Uterus (tissue), 4 donors: ENCODE measurements around the gene RIPOR1. TPM values are rescaled to one million over a fixed set of nuclear protein-coding genes. Genes with fewer than 3 reads are reported as not detected.

ENCODE experiments used
- DNase-seq, 2 donors: peaks; one replicate each; pipeline ENCODE4 v3.0.0-alpha.2; 2019 to 2020
- H3K27ac ChIP-seq, 2 donors: fragments of 200-600 bp; sonication (generic); 1 replicate in 1 of 2; 2 replicates in 1 of 2; pipeline ENCODE4 v1.5.1; 2016 to 2018
- H3K27me3 ChIP-seq, 2 donors: fragments of 200-600 bp; sonication (generic); one replicate each; pipeline ENCODE4 v1.5.1; 2018 to 2019; ENCODE audit warnings: control low read depth in 1 of 2
- H3K36me3 ChIP-seq, 2 donors: fragments of 200-600 bp; sonication (generic); one replicate each; pipeline ENCODE4 v1.5.1; 2019; ENCODE audit warnings: control low read depth in 1 of 2
- H3K4me1 ChIP-seq, 2 donors: fragments of 200-600 bp; sonication (generic); one replicate each; pipeline ENCODE4 v1.5.1; 2018 to 2019; ENCODE audit warnings: control low read depth in 1 of 2
- H3K4me3 ChIP-seq, 2 donors: fragments of 200-600 bp; sonication (generic); 1 replicate in 1 of 2; 2 replicates in 1 of 2; pipeline ENCODE4 v1.5.1; 2018 to 2019; ENCODE audit warnings: mild to moderate bottlenecking in 1 of 2
- H3K9me3 ChIP-seq, 2 donors: fragments of 200-600 bp; sonication (generic); one replicate each; pipeline ENCODE4 v1.5.1; 2019; ENCODE audit warnings: control low read depth in 1 of 2
- POLR2A ChIP-seq, 2 donors: fragments of 450-650 bp; IDR thresholded peaks; one replicate each; pipeline ENCODE4 v1.6.1; 2016; ENCODE audit warnings: antibody characterized with exemption in 2 of 2, mild to moderate bottlenecking in 1 of 2, moderate library complexity in 1 of 2
- intact Hi-C: fragments of 100-400 bp; cut with DNase I; formaldehyde crosslinking; loops from one replicate; pipeline ENCODE4 v1.15.1; 2023; ENCODE audit warnings: low total_unique reads
- total RNA-seq, 4 donors: library from RNA; depleted of rRNA in 3 of 4; stranded (reverse); fragments of >200 nt in 3 of 4; gene quantifications; one replicate each; pipeline versions ENCODE4 v1.1.0 to v1.2.4, GENCODE V29; 2014 to 2023
- TF ChIP-seq, protein P1 (sequence below), 4 experiments: fragments of 200-600 bp in 2 of 4; fragments of 450-650 bp in 2 of 4; sonication (generic) in 2 of 4; IDR thresholded peaks; one replicate each; pipeline ENCODE4 v1.5.1; 2016 to 2019; ENCODE audit warnings: antibody characterized with exemption in 4 of 4, mild to moderate bottlenecking in 2 of 4, moderate library complexity in 1 of 4
- donor health status: DM: yes; HTN: yes; CAD: no.

The RIPOR1 gene
- total RNA-seq, 4 donors from 2014 or later = 48.2 to 137 (median 57.4) TPM

DNA sequence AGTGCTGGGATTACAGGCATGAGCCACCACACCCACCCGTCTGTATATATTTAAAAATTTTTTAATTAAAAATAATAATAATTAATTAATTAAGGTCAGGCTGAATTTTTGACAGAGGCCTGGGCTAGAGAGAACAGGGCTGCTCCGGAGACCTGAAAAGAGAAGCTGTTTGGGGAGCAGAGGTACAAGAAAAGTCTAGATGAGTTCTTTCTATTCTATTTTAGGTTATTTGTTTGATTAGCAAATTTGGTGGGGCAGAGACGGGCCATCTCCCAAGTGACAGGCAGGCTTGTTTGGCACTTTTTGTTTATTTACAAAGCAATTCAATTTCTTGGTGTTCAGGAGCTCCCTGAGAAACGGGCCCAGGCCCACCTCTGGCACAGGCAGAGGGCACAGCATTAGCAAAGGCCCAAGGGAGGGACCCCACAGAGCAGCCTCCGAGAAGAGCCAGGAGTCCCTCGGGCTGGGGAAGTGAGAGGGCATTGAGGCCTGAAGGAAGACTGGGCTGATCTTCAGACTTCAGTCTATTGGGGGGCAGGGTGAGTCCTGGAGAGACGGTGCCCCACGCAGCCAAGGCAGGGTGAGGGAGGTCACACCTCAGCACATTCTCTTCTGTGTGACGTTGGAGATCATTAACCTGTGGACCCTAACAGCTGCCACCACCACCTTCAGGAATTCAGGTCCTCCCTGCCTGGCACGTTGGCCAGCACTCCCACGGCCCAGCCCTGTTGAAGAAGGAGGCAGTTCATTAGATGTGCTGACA, 10.8 kb upstream of the RIPOR1 start:
- Histone ChIP-seq H3K27me3 (no peaks in the 10 kb centered on the region), H3K4me1 (no peaks in the 10 kb centered on the region), H3K4me3 (no peak overlapping the region), H3K9me3 (no peaks in the 10 kb centered on the region), H3K36me3 (no peaks in the 10 kb centered on the region), H3K27ac (peak overlapping the region in 1 of 2 donors; percentile 46)
- intact Hi-C loops = loop anchor here (2.0 kb wide), 1 partner anchor 31 kb away; no protein-coding TSS in a partner anchor
- TF ChIP-seq, protein P1, sequence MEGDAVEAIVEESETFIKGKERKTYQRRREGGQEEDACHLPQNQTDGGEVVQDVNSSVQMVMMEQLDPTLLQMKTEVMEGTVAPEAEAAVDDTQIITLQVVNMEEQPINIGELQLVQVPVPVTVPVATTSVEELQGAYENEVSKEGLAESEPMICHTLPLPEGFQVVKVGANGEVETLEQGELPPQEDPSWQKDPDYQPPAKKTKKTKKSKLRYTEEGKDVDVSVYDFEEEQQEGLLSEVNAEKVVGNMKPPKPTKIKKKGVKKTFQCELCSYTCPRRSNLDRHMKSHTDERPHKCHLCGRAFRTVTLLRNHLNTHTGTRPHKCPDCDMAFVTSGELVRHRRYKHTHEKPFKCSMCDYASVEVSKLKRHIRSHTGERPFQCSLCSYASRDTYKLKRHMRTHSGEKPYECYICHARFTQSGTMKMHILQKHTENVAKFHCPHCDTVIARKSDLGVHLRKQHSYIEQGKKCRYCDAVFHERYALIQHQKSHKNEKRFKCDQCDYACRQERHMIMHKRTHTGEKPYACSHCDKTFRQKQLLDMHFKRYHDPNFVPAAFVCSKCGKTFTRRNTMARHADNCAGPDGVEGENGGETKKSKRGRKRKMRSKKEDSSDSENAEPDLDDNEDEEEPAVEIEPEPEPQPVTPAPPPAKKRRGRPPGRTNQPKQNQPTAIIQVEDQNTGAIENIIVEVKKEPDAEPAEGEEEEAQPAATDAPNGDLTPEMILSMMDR (IDR thresholded peaks at IDR 0.05) = no peak
- TF ChIP-seq POLR2A (IDR thresholded peaks at IDR 0.05) = no peak
- DNase-seq = no peak

DNA sequence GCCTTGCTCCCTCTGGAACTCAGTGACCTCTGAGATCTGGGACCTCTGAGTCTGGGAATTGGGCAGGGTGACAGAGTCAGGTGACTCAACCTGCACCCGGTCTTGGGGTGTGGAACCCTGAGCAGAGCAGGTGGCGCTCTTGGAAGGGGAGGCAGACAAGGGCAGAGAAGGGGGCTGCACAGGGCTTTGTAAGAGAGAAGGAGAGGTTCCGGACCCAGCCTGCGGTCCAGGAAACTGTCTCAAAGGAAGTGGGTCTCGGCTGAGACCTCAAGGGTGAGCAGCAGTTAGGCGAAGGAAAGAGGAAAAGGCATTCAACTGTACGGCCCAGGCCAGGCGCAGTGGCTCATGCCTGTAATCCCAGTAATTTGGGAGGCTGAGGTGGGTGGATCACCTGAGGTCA, 10.0 kb upstream of the RIPOR1 start:
- Histone ChIP-seq H3K9me3 (no peaks in the 10 kb centered on the region), H3K4me1 (no peaks in the 10 kb centered on the region), H3K27me3 (no peaks in the 10 kb centered on the region), H3K36me3 (no peaks in the 10 kb centered on the region), H3K27ac (no peak overlapping the region), H3K4me3 (no peak overlapping the region)
- TF ChIP-seq POLR2A (IDR thresholded peaks at IDR 0.05) = no peak
- TF ChIP-seq, protein P1 (IDR thresholded peaks at IDR 0.05) = no peak
- intact Hi-C loops = loop anchor here (2.0 kb wide), 1 partner anchor 32 kb away; no protein-coding TSS in a partner anchor
- DNase-seq = no peak

DNA sequence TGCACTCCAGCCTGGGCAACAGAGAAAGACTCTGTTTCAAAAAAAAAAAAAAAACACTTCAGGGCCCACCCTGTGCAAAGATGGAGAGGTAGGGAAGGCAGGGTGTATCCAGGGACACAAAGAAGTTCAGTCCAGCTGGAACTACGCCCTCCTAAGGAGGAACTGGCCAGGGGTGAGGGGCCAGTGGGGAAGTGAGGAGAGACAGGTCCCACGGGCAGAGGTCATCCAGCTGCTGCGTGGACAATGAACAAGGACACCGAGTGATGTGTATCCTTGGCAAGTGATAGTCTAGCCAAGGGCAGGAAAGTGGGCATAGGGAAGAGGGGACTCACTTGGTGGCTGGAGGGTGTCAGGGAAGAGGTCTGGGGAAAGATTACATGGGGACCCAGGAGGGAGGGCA, 9.4 kb upstream of the RIPOR1 start:
- DNase-seq = no peak
- Histone ChIP-seq H3K27me3 (no peaks in the 10 kb centered on the region), H3K36me3 (no peaks in the 10 kb centered on the region), H3K4me1 (no peaks in the 10 kb centered on the region), H3K4me3 (no peak overlapping the region), H3K27ac (no peak overlapping the region), H3K9me3 (no peaks in the 10 kb centered on the region)
- intact Hi-C loops = loop anchor here (2.0 kb wide), 1 partner anchor 32 kb away; no protein-coding TSS in a partner anchor
- TF ChIP-seq, protein P1 (IDR thresholded peaks at IDR 0.05) = no peak
- TF ChIP-seq POLR2A (IDR thresholded peaks at IDR 0.05) = no peak

DNA sequence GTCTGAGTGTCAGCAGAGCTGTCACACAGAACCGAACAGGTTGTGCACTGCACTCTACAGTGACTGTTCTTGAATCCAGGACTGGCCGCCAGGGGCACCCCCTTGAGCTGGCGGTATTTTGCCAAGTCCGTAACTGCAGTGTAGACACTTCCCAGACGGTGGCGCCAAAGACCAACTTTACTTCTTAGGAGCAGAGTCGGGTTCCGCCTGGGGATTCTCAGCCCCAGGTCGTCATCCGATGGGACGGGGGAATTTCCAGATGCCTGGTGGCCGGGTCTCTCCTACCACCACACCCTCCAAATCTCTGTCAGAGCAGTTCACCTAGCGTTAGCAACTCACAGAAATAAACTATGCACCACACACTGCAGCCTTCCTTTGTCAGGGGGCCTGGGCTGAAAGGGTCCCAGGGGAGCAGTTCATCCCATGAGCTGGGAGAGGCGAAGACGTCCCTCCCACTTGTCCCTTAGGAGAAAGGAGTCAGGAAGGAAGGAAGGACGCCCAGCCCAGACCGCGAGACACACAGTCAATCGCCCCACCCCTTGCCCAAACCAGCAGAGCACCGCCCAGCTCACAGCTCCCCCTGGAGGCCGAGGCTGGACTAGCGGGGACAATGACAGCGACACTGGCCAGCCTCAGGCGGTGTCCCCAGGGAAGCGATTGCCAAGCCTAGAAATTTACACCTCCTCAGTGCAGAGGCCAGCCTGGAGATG, 7.4 kb upstream of the RIPOR1 start:
- Histone ChIP-seq H3K36me3 (no peaks in the 10 kb centered on the region), H3K27ac (peak overlapping the region; percentile 95), H3K27me3 (no peaks in the 10 kb centered on the region), H3K4me3 (peak overlapping the region; percentile 39 to 42), H3K4me1 (no peaks in the 10 kb centered on the region), H3K9me3 (no peaks in the 10 kb centered on the region)
- peak in 1 of 2 donors; percentile 46 for TF ChIP-seq POLR2A (IDR thresholded peaks at IDR 0.05)
- TF ChIP-seq, protein P1 (IDR thresholded peaks at IDR 0.05) = peak; percentile 76 to 99 (median 93)
- intact Hi-C loops = no loop called here
- peak; percentile 96 to 97 for DNase-seq
